Inflammatory macrophage treated with lipopolysaccharide for 1 hour (primary cell): ENCODE measurements around the gene MBNL3.
"Not testable (repeated sequence)": the region's sequence is repeated elsewhere in the genome, so short reads cannot be mapped to it uniquely, and the experiment has no call there.

Source experiments
- DNase-seq, 2 donors: peaks; one replicate each; pipeline ENCODE4 v3.0.0-alpha.2; 2020 to 2022

MBNL3 gene

GRCh38 chrX:132367984-132368383 is 120.9 kb downstream of the MBNL3 start:
- no peak for DNase-seq

- no peak for DNase-seq
Measured at GRCh38 chrX:132367314-132367713, 121.5 kb downstream of the MBNL3 start.

GRCh38 chrX:132365490-132365889 is 123.3 kb downstream of the MBNL3 start:
- DNase-seq = no peak

- no peak for DNase-seq
Measured at GRCh38 chrX:132364313-132364712, 124.5 kb downstream of the MBNL3 start.

- DNase-seq = no peak
Measured at GRCh38 chrX:132353430-132353829, 135.4 kb downstream of the MBNL3 start.

GRCh38 chrX:132336172-132336571 is 152.7 kb downstream of the MBNL3 start:
- DNase-seq = no peak

GRCh38 chrX:132333351-132333750 is 155.5 kb downstream of the MBNL3 start:
- DNase-seq = no peak

GRCh38 chrX:132331532-132331931 is 157.3 kb downstream of the MBNL3 start:
- DNase-seq = no peak

- DNase-seq = no peak
Measured at GRCh38 chrX:132331000-132331399, 157.8 kb downstream of the MBNL3 start.

- DNase-seq = no peak
Measured at GRCh38 chrX:132330156-132330729, 158.6 kb downstream of the MBNL3 start.

- DNase-seq = not testable (repeated sequence)
Measured at GRCh38 chrX:132326960-132327359, 161.9 kb downstream of the MBNL3 start.
